HCT116 (cell line): ENCODE measurements around the gene PRR35.

Source experiments
- CBX3 ChIP-seq: IDR thresholded peaks from 2 replicates; pipeline ENCODE4 v1.6.1; 2012; ENCODE audit warnings: low read depth
- CTCF ChIP-seq, 3 experiments: fragments of 200-600 bp in 1 of 3; sonication (generic) in 1 of 3; IDR thresholded peaks in 2 of 3; conservative IDR thresholded peaks in 1 of 3; 2 replicates each; pipeline ENCODE4 v1.5.1; 2012 to 2017; ENCODE audit warnings: low read depth in 2 of 3, low read length in 2 of 3, antibody characterized with exemption in 1 of 3, borderline replicate concordance in 1 of 3, control low read depth in 1 of 3, mild to moderate bottlenecking in 1 of 3, mixed read lengths in 1 of 3, mixed run types in 1 of 3, moderate library complexity in 1 of 3; ENCODE audit not compliant: insufficient read depth in 1 of 3
- EGR1 ChIP-seq: IDR thresholded peaks from 2 replicates; pipeline ENCODE4 v1.6.1; 2012; ENCODE audit warnings: low read depth
- EZH2 ChIP-seq: fragments of 200-600 bp; sonication (generic); IDR thresholded peaks from 2 replicates; pipeline ENCODE4 v1.6.1; 2017; ENCODE audit warnings: antibody characterized with exemption, mixed run types
- EZH2phosphoT487 ChIP-seq: fragments of 200-600 bp; IDR thresholded peaks from 2 replicates; pipeline ENCODE4 v1.6.1; 2018; ENCODE audit warnings: antibody characterized with exemption, borderline replicate concordance
- JUND ChIP-seq: IDR thresholded peaks from 2 replicates; pipeline ENCODE4 v1.6.1; 2012
- POLR2A ChIP-seq: IDR thresholded peaks from 2 replicates; pipeline ENCODE4 v1.7.0; 2011; ENCODE audit warnings: borderline replicate concordance; ENCODE audit not compliant: insufficient read depth, insufficient read length; ENCODE audit errors: extremely low read depth
- POLR2AphosphoS5 ChIP-seq: IDR thresholded peaks from 2 replicates; pipeline ENCODE4 v1.6.1; 2011; ENCODE audit warnings: mild to moderate bottlenecking, low read depth, low read length, moderate library complexity
- RAD21 ChIP-seq: IDR thresholded peaks from 2 replicates; pipeline ENCODE4 v1.6.1; 2012; ENCODE audit warnings: low read depth, mild to moderate bottlenecking
- SIN3A ChIP-seq: IDR thresholded peaks from 2 replicates; pipeline ENCODE4 v1.6.1; 2012; ENCODE audit warnings: low read depth
- YY1 ChIP-seq: IDR thresholded peaks from 2 replicates; pipeline ENCODE4 v1.6.1; 2011; ENCODE audit warnings: low read length, low read depth, moderate library complexity, mild to moderate bottlenecking; ENCODE audit not compliant: insufficient replicate concordance; ENCODE audit errors: extremely low read depth
- ZBTB33 ChIP-seq: IDR thresholded peaks from 2 replicates; pipeline ENCODE4 v1.6.1; 2011; ENCODE audit warnings: mild to moderate bottlenecking, low read length, moderate library complexity; ENCODE audit not compliant: insufficient replicate concordance; ENCODE audit errors: extremely low read depth

GRCh38 chr16:525520-526180, 34.5 kb upstream of the PRR35 start:
- TF ChIP-seq CTCF (IDR thresholded peaks at IDR 0.05 in 2 of 3, conservative IDR thresholded peaks at IDR 0.05 in 1 of 3; ENCODE audit: borderline replicate concordance in 1 of 3, insufficient read depth in 1 of 3, low read depth in 2 of 3, low read length in 2 of 3) (no peak), EZH2 (no peak), POLR2A (no peak), EZH2phosphoT487 (no peak), POLR2AphosphoS5 (no peak; the same call in 1 of the 2 replicates), RAD21 (0 out of 2 replicates have a peak, but pooled peaks have one; percentile 15), JUND (peak; percentile 59; the same call in 1 of the 2 replicates), ZBTB33 (no peak), CBX3 (peak; percentile 35; the same call in 1 of the 2 replicates), SIN3A (no peak), EGR1 (no peak), YY1 (no peak)
